ENCODE measurements around the gene DEFB119. TPM values are rescaled to one million over a fixed set of nuclear protein-coding genes. Genes with fewer than 3 reads are reported as not detected.
"Not testable (repeated sequence)": the region's sequence is repeated elsewhere in the genome, so short reads cannot be mapped to it uniquely, and the experiment has no call there.

Gene DEFB119, protein sequence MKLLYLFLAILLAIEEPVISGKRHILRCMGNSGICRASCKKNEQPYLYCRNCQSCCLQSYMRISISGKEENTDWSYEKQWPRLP
- total RNA-seq = not detected

- DNase-seq = no peak
Measured at GRCh38 chr20:31390490-31390889, at the start of gene DEFB119. TSS of gene DEFB119 (minus strand) at chr20:31390590. CDS start at chr20:31390483, 107 bp downstream.

- DNase-seq = no peak
Measured at GRCh38 chr20:31430568-31431115, 40.3 kb upstream of the DEFB119 start.

GRCh38 chr20:31427576-31427975 lies 37.2 kb upstream of the DEFB119 start:
- DNase-seq = not testable (repeated sequence)

DNA sequence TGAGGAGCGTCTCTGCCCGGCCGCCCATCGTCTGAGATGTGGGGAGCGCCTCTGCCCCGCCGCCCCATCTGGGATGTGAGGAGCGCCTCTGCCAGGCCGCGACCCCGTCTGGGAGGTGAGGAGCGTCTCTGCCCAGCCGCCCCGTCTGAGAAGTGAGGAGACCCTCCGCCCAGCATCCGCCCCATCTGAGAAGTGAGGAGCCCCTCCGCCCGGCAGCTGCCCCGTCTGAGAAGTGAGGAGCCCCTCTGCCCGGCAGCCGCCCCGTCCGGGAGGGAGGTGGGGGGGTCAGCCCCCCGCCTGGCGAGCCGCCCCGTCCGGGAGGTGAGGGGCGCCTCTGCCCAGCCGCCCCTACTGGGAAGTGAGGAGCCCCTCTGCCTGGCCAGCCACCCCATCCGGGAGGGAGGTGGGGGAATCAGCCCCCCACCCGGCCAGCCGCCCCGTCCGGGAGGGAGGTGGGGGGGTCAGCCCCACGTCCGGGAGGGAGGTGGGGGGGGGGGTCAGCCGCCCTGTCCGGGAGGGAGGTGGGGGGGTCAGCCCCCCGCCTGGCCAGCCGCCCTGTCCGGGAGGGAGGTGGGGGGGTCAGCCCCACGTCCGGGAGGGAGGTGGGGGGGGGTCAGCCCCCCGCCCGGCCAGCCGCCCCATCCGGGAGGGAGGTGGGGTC lies 36.6 kb upstream of the DEFB119 start:
- not testable (repeated sequence) for DNase-seq

DNA sequence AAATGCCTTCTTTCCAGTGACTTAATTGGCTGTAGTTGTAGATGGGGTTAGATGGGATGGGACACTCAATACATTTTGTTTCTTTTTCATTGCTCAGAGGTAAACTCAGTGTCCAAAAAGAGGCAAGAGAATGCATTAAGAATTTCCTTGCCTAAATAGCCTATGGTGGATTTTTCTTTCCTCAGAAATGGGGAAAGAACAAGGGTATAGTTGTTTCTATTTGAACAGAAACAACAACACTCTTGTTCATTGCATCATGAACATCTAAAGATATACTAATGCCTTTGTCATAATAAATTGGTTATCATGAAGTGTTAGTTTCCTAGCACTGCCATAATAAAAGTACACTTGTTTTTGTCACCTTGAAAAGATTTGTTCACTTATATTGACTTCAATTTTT lies 35.4 kb upstream of the DEFB119 start:
- no peak for DNase-seq

DNA sequence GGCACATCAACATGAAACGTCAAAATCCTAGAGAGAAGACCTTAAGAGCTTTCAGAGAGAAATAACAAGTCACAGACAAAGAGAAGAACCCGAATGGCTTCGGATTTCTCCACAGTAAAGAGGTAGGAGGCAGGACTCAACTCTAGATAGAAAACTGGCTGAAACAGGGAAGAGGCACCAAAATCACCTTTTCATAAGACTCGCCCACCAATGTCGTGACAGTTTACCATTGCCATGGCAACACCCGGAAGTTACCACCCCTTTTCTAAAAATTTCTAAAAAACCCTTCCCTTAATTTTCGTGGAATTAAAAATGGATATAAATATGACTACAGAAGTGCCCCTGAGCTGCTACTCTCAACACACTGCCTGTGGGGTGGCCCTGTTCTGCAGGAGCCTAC lies 27.9 kb upstream of the DEFB119 start:
- no peak for DNase-seq

DNA sequence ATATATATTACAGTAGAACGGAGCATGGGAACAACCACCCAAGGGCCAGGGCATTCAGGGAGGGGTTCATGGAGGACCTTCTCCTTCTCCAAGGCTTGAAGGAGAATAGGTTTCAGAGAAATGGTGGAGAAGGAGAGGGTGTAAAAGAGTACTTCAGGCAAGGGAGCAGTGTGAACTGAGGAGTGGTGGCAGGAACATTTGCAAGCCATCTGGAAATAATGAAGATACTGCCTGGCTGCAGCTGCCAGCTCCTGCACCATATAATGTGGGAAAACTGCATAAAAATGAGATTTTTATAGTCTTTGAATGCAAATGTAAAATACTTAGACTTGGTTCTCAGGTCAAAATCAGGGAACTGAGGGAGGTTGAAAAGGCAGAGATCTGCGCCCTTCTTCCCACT lies 25.3 kb upstream of the DEFB119 start:
- no peak for DNase-seq

DNA sequence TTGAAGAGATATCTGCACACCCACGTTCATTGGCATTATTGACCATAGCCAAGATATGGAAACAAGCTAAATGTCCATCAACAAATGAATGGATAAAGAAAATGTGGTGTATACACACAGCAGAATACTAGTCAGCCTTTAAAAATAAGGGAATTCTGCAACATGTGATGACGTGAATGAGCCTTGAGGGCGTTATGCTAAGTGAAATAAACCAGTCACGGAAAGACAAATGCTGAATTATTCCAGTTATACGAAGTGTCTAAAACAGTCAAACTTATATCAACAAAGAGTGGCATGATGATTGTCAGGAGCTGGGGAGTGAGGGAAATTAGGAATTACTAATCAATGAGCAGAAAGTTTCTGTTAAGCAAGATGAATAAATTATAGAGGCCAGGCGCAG lies 24.0 kb upstream of the DEFB119 start:
- DNase-seq = no peak

- no peak for DNase-seq
Measured at GRCh38 chr20:31410011-31410410, 19.6 kb upstream of the DEFB119 start.

DNA sequence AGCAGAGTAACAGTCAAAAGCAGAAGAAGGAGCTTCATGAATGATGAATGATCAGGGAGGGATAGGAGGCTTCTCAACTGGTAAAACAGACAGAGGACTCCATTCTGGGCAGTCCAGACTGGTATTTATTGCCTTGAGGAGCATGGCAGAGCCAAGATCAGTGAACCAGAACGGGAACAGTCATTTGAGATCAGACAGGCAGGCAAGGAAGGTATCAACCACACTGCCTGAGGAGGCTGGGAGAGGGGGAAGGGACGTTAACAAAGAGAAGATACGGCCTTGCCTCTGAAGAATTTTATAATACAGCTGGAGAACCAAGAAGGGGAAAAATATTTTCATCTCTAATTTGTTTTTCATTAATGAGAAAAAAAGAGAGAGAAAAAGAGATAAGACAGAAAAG lies 15.7 kb upstream of the DEFB119 start, which contains the start of gene DEFB121:
TSS of gene DEFB121 (minus strand) at position 101 of the 400 bp plus-strand sequence. CDS start at position 38, 63 bp downstream.
- DNase-seq = no peak

DNA sequence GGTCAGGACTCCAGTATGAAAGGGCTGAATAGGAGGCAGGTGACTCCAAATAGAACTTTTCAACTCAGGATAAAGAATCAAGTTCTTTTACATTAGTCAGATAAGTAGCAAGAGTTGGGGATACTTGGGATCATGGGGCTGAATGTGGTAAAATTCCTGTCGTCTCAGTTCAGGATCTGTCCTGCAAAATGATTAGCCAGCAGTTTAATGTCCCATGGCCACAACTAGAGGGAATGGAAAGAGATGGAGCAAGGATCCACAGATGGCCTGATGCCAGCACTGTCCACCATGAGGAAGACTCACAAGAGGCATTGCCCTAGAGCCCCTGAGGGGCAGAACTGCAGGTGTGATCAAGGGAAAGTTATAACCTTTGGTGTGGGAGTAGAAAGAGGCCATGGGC lies 13.5 kb upstream of the DEFB119 start:
- no peak for DNase-seq

GRCh38 chr20:31394900-31395299 lies 4.5 kb upstream of the DEFB119 start:
- DNase-seq = no peak

DNA sequence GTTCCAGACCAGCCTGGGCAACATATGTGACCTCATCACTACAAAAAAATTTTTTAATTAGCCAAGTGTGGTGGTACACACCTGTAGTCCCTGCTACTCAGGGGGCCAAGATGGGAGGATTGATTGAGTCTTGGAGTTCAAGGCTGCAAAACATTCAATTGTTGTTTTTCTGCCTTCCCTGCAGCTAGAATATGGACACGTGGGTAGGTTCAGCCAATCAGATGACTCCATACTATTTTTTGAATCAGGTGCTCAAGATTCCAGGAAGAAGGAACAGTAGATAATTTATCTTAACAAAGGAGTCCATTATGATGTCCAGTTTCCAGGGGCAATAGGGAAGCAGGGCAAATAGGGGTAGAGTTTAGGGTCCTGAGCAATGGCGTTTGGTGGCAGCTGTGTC lies 2.4 kb upstream of the DEFB119 start:
- DNase-seq = no peak

DNA sequence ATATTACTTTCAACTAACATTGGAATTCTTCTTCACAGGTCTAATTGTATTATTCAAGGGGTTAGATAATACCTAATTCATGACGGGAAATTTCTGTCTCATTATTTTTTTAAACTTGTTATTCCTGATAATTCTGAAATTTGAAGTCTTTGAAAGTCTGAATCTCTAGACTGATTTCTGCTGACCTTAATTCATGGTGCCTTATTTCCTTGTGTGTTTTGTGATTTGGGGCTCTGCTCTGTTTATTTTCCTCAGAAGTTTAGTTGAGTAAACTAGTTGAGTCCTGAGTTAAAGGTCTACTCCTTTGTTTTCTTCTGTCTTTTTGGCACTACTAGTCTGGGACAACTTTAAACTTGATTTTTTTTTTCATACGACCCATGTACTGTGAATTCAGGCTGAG lies 16.0 kb downstream of the DEFB119 start:
- DNase-seq = no peak

GRCh38 chr20:31368301-31368700 lies 22.1 kb downstream of the DEFB119 start, which contains the start of gene DEFB118:
TSS of gene DEFB118 (plus strand) at chr20:31368601. CDS start at chr20:31368651, 50 bp downstream.
- DNase-seq = no peak

DNA sequence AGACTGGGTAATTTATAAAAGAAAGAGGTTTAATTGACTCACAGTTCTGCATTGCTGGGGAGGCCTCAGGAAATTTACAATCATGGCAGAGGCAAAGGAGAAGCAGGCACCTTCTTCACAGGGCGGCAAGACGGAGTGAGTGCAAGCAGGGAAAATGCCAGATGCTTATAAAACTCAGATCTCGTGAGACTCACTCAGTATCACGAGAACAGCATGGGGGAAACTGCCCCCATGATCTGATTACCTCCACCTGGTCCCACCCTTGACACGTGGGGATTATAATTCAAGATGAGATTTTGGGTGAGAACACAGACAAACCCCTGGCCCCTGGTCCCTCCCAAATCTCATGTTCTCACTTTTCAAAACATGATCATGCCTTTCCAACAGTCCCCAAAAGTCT lies 26.1 kb downstream of the DEFB119 start:
- not testable (repeated sequence) for DNase-seq

DNA sequence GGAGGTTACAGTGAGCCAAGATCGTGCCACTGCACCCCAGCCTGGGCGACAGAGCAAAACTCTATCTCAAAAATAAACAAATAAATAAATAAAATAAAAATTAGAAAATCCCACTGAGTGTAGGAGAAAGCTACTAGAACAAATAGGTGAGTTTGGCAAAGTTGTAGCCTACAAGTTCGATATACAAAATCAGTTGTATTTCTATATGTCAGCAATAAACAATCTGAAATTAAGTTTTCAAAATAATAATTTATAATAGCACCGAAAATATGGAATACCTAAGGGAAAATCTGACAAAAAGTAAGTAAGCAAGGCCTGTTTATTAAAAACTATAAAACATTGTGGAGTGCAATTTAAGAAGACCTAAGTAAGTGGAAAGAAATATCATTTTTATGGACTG lies 27.1 kb downstream of the DEFB119 start:
- no peak for DNase-seq

DNA sequence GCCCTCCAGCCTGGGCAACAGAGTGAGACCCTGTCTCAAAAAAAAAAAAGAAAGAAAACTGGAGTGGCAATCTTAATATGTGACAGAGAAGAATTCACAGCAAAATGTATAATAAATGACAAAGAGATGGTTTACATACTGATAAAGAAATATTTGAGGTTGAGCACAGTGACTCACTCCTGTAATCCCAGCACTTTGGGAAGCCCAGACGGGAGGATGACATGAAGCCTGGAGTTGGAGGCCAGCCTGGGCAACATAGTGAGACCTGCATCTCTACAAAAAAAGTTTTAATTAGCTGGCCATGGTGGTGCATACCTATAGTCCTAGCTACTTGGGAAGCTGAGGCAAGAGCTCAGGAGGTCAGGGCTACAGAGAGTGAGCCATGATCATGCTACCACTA lies 34.4 kb downstream of the DEFB119 start:
- DNase-seq = no peak

DNA sequence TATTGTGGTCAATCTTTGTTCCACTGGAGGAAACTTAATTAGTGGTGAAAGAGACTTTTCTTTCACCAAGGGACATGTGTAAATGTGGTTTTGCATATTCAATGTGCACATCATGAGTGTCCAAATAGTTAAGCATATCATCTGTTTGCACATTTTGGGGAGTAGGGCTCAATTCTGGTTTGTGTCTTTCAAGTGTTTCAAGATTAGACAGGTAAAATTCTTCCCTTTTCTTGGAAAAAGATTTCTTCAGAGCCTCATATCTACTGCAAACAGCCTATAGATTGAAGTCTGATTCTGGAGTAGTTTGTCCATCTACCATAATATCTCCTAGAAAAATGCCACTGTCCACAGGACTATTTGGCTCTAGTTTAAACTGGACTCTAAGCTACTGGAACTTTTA lies 48.9 kb downstream of the DEFB119 start:
- DNase-seq = no peak

GRCh38 chr20:31330893-31331292 lies 59.5 kb downstream of the DEFB119 start:
- DNase-seq = no peak
